Lung microvascular endothelial cell (primary cell): Measurements from ENCODE around the gene RPS6KL1. TPM values are rescaled to one million over a fixed set of nuclear protein-coding genes. Genes with fewer than 3 reads are reported as not detected.

Experiments used
- DNase-seq, 2 donors: peaks; one replicate each; pipeline versions ENCODE4 v3.0.0 to v3.0.0-alpha.2; 2010; ENCODE audit warnings: low read depth in 2 of 2
- total RNA-seq: library from RNA; depleted of rRNA; stranded (reverse); fragments of >200 nt; gene quantifications from 2 replicates; pipeline ENCODE4 v1.2.1, GENCODE V29; 2014

The RPS6KL1 gene
- total RNA-seq, 1 donor from 2014 or later = 6.2 TPM

DNA sequence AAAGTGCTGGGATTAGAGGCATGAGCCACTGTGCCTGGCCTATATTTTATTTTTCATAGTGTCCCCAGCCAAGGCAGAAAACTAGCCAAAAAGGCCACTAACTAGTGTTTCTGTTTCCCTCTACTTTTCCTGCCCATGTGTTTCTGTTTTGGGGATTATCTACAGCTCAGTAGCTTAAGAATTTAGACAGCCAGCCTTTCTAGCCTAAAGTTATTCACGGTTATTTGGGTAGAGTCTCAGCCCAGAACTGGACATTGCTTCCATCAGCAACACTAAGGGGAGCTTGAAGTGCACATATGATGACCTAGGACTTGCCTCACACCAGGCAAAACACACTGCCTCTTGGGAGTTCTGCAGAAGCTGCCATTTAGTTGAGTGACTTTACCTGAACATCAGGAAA is 65.0 kb downstream of the RPS6KL1 start:
- no peak for DNase-seq

DNA sequence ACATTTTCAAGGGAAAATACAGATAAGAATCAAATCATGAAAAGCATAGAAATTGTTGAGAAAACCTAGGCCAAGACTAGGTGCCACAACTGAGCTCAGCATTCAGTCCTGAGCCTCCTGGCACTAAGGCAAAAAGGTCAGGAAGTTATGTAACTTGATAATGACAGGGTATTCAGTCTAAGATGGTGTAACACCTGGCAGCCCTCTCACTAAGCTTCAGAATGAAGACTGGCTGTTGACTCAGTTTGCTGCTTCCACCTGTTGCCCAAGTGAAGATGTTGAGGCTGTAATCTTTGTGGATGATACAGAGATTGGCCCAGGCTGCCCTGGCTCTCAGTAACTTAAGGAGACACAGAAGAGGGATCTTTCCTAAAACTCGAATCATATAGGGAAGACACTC is 66.7 kb downstream of the RPS6KL1 start:
- no peak for DNase-seq

DNA sequence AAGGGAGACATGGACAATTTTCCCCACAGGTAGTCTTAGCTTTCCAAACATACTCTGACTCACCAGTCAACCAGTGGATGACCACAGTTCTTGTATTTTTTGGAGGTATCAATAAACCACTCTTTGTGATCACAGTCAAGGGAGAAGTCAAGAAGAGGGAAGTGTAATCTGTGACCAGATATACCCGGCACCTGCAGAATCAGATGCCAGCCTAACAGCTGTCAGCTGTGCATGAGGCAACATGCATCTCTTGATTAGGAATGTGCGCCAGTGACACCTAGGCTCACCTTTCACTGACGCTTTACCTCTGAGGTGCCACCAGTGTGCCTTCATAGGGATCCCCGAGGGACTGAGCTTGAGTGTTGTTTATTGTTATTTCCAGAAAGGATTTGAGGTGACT is 67.1 kb downstream of the RPS6KL1 start:
- DNase-seq = no peak

DNA sequence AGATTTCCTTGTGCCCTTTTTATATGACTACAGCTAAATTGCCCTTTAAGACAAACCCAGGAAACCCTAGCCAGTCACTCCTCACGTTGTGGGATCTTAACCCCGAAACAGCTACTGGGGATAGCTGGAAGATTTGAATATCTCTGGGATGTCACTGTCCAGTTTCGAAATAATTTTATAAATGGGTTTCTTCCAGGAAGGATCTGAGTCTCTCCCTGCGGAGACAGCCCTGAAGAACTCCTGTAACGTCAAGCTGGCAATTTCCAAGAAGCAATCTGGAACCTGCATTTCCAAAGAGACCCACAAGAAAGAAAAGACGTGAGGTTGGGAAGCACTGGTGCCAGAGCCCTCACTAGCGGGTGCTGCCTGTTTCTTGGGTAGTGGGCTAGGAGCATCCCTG is 68.0 kb downstream of the RPS6KL1 start:
- no peak for DNase-seq

Other genes starting within 250 kb of the RPS6KL1 start
- 26.8 and 27.4 TPM in 2 replicates for gene AREL1, start 210.2 kb downstream of the RPS6KL1 start, total RNA-seq
- 10.9 and 12.9 TPM in 2 replicates for gene FCF1, start 210.1 kb downstream of the RPS6KL1 start, total RNA-seq
- 12.9 and 18.3 TPM in 2 replicates for gene YLPM1, start 159.9 kb downstream of the RPS6KL1 start, total RNA-seq
- gene PROX2, start 47.1 kb downstream of the RPS6KL1 start, total RNA-seq = not detected in 2 replicates
- gene DLST, start 41.3 kb downstream of the RPS6KL1 start, total RNA-seq = 35.3 and 35.7 TPM in 2 replicates
- gene PGF, start 32.3 kb upstream of the RPS6KL1 start, total RNA-seq = 20.2 and 92.0 TPM in 2 replicates
- gene EIF2B2, start 79.7 kb upstream of the RPS6KL1 start, total RNA-seq = 33.1 and 37.3 TPM in 2 replicates
- gene MLH3, start 128.2 kb upstream of the RPS6KL1 start, total RNA-seq = 7.0 and 19.6 TPM in 2 replicates
- 4.6 and 5.6 TPM in 2 replicates for gene ACYP1, start 140.8 kb upstream of the RPS6KL1 start, total RNA-seq
- 0.40 and 0.44 TPM in 2 replicates for gene ZC2HC1C, start 146.4 kb upstream of the RPS6KL1 start, total RNA-seq
- gene NEK9, start 203.8 kb upstream of the RPS6KL1 start, total RNA-seq = 18.1 and 32.7 TPM in 2 replicates